NCI-H2029 (cell line): Measurements from ENCODE around the gene PLPPR3.
A peak's percentile ranks its signal among the peaks of the same experiment; 100 is the strongest.
"Not testable (repeated sequence)": the region's sequence is repeated elsewhere in the genome, so short reads cannot be mapped to it uniquely, and the experiment has no call there.

Experiments used
- DNase-seq: peaks from one replicate; lab custom pipeline; 2025; lab: John Stamatoyannopoulos, UW

PLPPR3 gene

GRCh38 chr19:854549-854948 lies 32.8 kb upstream of the PLPPR3 start:
- no peak for DNase-seq

GRCh38 chr19:853614-854220 lies 32.0 kb upstream of the PLPPR3 start:
- not testable (repeated sequence) for DNase-seq

GRCh38 chr19:853014-853585 lies 31.3 kb upstream of the PLPPR3 start:
- no peak for DNase-seq

GRCh38 chr19:852136-853013 lies 30.6 kb upstream of the PLPPR3 start, which contains the start of gene ELANE:
Gene ELANE (plus strand): TSS chr19:852303. CDS start chr19:852329, 26 bp downstream.
- DNase-seq, result no peak

- DNase-seq, result no peak
These were observed 29.2 kb upstream of the PLPPR3 start for GRCh38 chr19:850979-851335.

- DNase-seq, result peak; percentile 54
These were observed 28.6 kb upstream of the PLPPR3 start for GRCh38 chr19:850221-850978.

DNA sequence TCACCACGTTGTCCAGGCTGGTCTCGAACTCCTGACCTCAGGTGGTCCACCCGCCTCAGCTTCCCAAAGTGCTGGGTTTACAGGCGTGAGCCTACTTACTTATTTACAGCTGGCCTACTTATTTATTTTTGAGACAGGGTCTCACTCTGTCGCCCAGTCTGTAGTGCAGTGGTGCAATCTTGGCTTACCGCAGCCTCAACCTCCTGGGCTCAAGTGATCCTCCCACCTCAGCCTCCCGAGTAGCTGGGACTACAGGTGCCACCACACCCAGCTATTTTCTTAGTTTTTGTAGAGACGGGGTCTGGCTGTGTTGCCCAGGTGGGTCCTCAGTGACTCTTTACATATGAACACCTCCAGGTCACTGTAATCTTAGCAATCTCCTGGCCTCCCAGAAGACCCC lies 27.4 kb upstream of the PLPPR3 start:
- DNase-seq, result not testable (repeated sequence)

DNA sequence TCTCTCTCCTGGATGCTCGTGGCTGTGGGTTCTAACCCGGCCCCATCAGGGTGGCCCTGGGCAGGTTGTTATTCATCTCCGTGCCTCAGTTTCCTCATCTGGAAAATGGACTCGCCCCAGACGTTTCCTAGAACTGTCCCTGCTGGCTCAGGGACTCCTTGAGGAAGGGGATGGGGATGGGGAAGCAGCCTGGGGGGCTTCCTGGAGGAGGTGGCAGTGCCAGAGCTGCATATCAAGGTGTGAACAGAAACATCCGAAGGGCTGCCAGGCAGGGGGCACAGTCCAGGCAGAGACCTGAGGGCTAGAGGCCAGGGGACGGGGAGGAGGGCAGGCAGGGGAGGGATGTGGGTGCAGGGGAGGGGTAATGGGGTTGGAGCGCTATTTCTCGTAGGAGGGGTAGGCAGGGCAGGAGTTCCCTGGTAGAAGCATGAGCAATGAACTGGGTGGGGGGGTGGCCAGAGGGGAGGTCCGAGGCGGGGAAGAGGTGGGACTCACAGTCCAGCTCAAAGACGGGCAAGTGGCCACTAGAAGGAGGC lies 26.7 kb upstream of the PLPPR3 start:
- DNase-seq, result no peak

DNA sequence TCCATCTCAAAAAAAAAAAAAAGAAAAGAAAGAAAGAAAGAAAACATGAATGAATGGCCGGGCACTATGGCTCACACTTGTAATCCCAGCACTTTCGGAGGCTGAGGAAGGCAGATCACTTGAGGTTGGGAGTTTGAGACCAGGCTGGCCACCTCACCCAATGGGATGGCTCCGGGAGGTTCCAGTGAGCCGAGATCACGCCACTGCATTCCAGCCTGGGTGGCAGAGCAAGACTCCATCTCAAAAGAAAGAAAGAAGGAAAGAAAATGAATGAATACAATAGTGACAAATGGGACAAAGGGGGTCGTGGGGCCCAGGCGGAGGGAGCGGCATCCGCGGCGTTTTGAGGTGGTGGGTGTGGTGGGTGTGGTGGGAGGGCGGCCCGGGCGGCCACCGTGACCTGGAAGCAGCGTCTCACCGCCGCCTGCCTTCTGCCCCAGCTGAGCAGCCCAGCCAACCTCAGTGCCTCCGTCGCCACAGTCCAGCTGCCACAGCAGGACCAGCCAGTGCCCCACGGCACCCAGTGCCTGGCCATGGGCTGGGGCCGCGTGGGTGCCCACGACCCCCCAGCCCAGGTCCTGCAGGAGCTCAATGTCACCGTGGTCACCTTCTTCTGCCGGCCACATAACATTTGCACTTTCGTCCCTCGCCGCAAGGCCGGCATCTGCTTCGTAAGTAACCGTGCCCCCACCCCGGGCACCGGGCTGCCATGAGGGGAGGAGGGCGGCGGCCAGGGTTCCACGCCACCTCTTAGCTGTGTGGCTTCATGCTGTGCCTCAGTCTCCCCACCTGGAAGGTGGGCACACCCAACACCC lies 24.2 kb upstream of the PLPPR3 start:
- DNase-seq, result no peak

GRCh38 chr19:844546-844971 lies 22.8 kb upstream of the PLPPR3 start:
- DNase-seq, result no peak

- DNase-seq, result no peak
These were observed 22.2 kb upstream of the PLPPR3 start for GRCh38 chr19:843836-844545.

- DNase-seq, result no peak
These were observed 21.6 kb upstream of the PLPPR3 start for GRCh38 chr19:843180-843835.

DNA sequence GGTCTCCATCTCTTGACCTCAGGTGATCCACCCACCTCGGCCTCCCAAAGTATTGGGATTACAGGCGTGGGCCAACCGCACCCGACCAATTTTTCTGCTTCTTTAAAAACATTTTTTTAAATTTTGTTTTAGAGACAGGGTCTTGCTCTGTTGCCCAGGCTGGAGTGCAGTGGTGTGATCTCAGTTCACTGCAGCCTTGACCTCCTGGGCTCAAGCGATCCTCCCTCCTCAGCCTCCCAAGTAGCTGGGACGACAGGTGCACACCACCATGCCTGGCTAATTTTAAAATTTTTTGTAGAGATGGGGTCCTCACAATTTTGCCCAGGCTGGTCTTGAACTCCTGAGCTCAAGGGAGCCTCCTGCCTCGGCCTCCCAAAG lies 21.0 kb upstream of the PLPPR3 start:
- DNase-seq, result not testable (repeated sequence)

- DNase-seq, result no peak
These were observed 18.9 kb upstream of the PLPPR3 start, which contains the start of gene PRTN3 for GRCh38 chr19:840519-841206. Gene PRTN3 (plus strand): TSS chr19:840999. CDS start chr19:841009, 10 bp downstream.

DNA sequence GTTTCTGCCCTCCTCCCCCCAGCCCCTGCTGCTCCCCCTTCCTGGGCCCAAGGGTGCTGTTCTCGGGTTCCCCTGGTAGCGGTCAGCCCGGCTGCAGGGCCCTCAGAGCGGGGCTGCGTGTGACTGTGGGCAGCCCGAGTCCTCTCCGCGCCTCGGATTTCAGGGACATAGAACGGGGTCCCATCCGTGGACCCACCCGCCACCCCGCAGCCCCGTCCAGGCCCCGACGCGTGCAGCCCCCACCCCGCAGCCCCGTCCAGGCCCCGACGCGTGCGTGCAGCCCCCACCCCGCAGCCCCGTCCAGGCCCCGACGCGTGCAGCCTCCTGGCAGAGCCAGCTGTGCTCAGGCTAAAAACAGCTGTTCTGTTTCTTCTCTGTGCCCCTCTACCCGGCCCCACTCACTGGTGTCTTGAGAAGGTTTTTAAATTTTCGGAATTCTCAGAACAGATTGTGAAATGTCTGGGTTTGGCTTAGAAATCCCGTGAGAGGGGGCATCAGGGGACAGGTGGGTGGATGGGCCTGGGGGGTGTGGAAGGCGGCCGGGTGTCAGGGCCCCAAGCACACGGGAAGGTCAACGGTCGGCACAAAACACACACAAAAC lies 13.6 kb upstream of the PLPPR3 start:
- DNase-seq, result no peak

GRCh38 chr19:834216-834615 lies 12.5 kb upstream of the PLPPR3 start:
- DNase-seq, result no peak

GRCh38 chr19:831407-832369 lies 9.9 kb upstream of the PLPPR3 start:
- no peak for DNase-seq
